DMS 273 treated with DMSO at 0.1 percent for 48 hours (cell line): Measurements from ENCODE around the gene MUC5AC.

ENCODE experiments used
- DNase-seq: peaks from one replicate; lab custom pipeline; 2025; lab: John Stamatoyannopoulos, UW

The MUC5AC gene

GRCh38 chr11:1226226-1226985 lies 68.7 kb downstream of the MUC5AC start:
- DNase-seq: no peak

- DNase-seq: no peak
These were observed 69.3 kb downstream of the MUC5AC start for GRCh38 chr11:1226986-1227550.

- no peak for DNase-seq
These were observed 69.9 kb downstream of the MUC5AC start for GRCh38 chr11:1227551-1228100.

- no peak for DNase-seq
These were observed 70.5 kb downstream of the MUC5AC start for GRCh38 chr11:1228101-1228821.

GRCh38 chr11:1228921-1229451 lies 71.2 kb downstream of the MUC5AC start:
- no peak for DNase-seq

GRCh38 chr11:1229471-1230120 lies 71.8 kb downstream of the MUC5AC start:
- no peak for DNase-seq

- DNase-seq: no peak
These were observed 72.3 kb downstream of the MUC5AC start for GRCh38 chr11:1230121-1230455.

- DNase-seq: no peak
These were observed 73.0 kb downstream of the MUC5AC start for GRCh38 chr11:1230456-1231395.

- no peak for DNase-seq
These were observed 73.8 kb downstream of the MUC5AC start for GRCh38 chr11:1231396-1232020.

- no peak for DNase-seq
These were observed 74.5 kb downstream of the MUC5AC start for GRCh38 chr11:1232021-1232882.

- DNase-seq: no peak
These were observed 75.1 kb downstream of the MUC5AC start for GRCh38 chr11:1232883-1233321.

GRCh38 chr11:1233351-1234053 lies 75.7 kb downstream of the MUC5AC start:
- DNase-seq: no peak

GRCh38 chr11:1234054-1234720 lies 76.4 kb downstream of the MUC5AC start:
- no peak for DNase-seq

- no peak for DNase-seq
These were observed 77.1 kb downstream of the MUC5AC start for GRCh38 chr11:1234771-1235305.

GRCh38 chr11:1235306-1235900 lies 77.7 kb downstream of the MUC5AC start:
- DNase-seq: peak; percentile 3

GRCh38 chr11:1235901-1236315 lies 78.2 kb downstream of the MUC5AC start:
- no peak for DNase-seq

- no peak for DNase-seq
These were observed 78.8 kb downstream of the MUC5AC start for GRCh38 chr11:1236316-1237127.
